Hematopoietic multipotent progenitor cell (in vitro differentiated cells): ENCODE data around the gene PTPRD. TPM values are rescaled to one million over a fixed set of nuclear protein-coding genes. Genes with fewer than 3 reads are reported as not detected.

Experiments used
- DNase-seq, 3 donors: peaks; one replicate each; pipeline ENCODE4 v3.0.0-alpha.2; 2011 to 2015; ENCODE audit warnings: low read depth in 2 of 3, low spot score in 2 of 3
- total RNA-seq: library from RNA; depleted of rRNA; stranded (reverse); fragments of >200 nt; gene quantifications from one replicate; pipeline ENCODE4 v1.2.3, GENCODE V29; 2012

Gene PTPRD
- total RNA-seq, 1 donor, result 16.2 TPM

- no peak for DNase-seq
Observed at GRCh38 chr9:8534828-8535227, 2078.0 kb downstream of the PTPRD start.

GRCh38 chr9:8533681-8534080 lies 2079.1 kb downstream of the PTPRD start:
- no peak for DNase-seq

GRCh38 chr9:8531826-8532415 lies 2080.9 kb downstream of the PTPRD start:
- DNase-seq, result no peak

- no peak for DNase-seq
Observed at GRCh38 chr9:8521112-8521511, 2091.7 kb downstream of the PTPRD start.

GRCh38 chr9:8515748-8516147 lies 2097.1 kb downstream of the PTPRD start:
- DNase-seq, result no peak

GRCh38 chr9:8514760-8515159 lies 2098.0 kb downstream of the PTPRD start:
- no peak for DNase-seq

- DNase-seq, result no peak
Observed at GRCh38 chr9:8508671-8509290, 2104.0 kb downstream of the PTPRD start.

GRCh38 chr9:8494571-8494970 lies 2118.2 kb downstream of the PTPRD start:
- DNase-seq, result peak in 2 of 3 donors; percentile 40 to 69

GRCh38 chr9:8492679-8493078 lies 2120.1 kb downstream of the PTPRD start:
- no peak for DNase-seq

- no peak for DNase-seq
Observed at GRCh38 chr9:8492024-8492423, 2120.8 kb downstream of the PTPRD start.

- DNase-seq, result no peak
Observed at GRCh38 chr9:8491563-8491962, 2121.2 kb downstream of the PTPRD start.

GRCh38 chr9:8489835-8490234 lies 2123.0 kb downstream of the PTPRD start:
- no peak for DNase-seq

- DNase-seq, result peak in 2 of 3 donors; percentile 60 to 78
Observed at GRCh38 chr9:8486095-8486494, 2126.7 kb downstream of the PTPRD start.

- DNase-seq, result no peak
Observed at GRCh38 chr9:8484597-8485191, 2128.1 kb downstream of the PTPRD start.

GRCh38 chr9:8477450-8477849 lies 2135.4 kb downstream of the PTPRD start:
- DNase-seq, result no peak

GRCh38 chr9:8474937-8475336 lies 2137.9 kb downstream of the PTPRD start:
- DNase-seq, result no peak

GRCh38 chr9:8473244-8474020 lies 2139.4 kb downstream of the PTPRD start:
- DNase-seq, result no peak

GRCh38 chr9:8468045-8468637 lies 2144.7 kb downstream of the PTPRD start:
- no peak for DNase-seq

- no peak for DNase-seq
Observed at GRCh38 chr9:8457816-8458215, 2155.0 kb downstream of the PTPRD start.

GRCh38 chr9:8457055-8457454 lies 2155.7 kb downstream of the PTPRD start:
- DNase-seq, result no peak

- DNase-seq, result no peak
Observed at GRCh38 chr9:8456344-8456743, 2156.5 kb downstream of the PTPRD start.
